ENCODE measurements around the gene WNT11. TPM values are rescaled to one million over a fixed set of nuclear protein-coding genes. Genes with fewer than 3 reads are reported as not detected.

The WNT11 gene
- total RNA-seq, 2 experiments from 2014 or later, result not detected

DNA sequence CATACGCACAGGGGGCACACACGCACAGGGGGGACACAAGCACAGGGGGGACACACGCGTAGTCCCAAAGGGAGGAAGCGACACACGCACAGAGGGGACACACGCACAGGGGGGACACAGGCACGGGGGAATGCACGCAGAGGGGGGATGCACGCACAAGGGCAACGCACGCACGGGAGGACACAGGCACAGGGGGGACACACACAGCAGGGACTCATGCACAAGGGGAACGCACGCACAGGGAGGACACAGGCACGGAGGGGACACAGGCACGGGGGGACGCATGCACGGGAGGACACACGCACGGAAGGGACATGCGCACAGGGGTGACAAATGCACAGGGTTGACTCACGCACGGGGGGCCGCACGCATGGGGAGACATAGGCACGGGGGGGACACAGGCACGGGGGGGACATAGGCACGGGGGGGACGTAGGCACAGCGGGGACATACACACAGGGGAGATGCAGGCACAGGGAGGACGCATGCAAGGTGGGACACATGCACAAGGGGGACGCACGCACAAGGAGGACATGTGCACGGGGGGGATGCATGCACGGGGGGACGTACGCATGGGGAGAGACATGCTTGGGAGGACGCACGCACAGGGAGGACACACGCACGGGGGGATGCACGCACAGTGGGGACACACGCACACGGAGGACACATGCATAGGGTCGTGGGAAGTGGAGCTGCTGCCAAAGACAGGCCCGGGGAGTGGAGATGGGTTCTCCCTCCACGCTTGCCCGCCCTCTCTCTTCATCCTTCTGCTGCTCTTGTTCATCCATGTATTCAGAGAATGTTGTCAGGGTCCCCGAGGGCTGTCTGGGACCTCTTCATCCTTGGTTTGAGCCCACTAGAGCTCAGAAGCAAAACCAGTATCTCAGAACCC is 41.2 kb downstream of the WNT11 start:
- Mint-ChIP-seq H3K27ac (no peak overlapping the region), H3K4me1 (no peaks in the 10 kb centered on the region), H3K36me3 (ENCODE audit: low read depth) (no peaks in the 10 kb centered on the region), H3K9me3 (ENCODE audit: low read depth) (no peaks in the 10 kb centered on the region), H3K27me3 (no peaks in the 10 kb centered on the region), H3K4me3 (no peak overlapping the region)
- no peak for DNase-seq
- CTCF ChIA-PET, result no interaction called here
- POLR2A ChIA-PET, result no interaction called here
- no peak for ATAC-seq
- intact Hi-C loops (cut with DNase I, micrococcal nuclease), result no loop called here

DNA sequence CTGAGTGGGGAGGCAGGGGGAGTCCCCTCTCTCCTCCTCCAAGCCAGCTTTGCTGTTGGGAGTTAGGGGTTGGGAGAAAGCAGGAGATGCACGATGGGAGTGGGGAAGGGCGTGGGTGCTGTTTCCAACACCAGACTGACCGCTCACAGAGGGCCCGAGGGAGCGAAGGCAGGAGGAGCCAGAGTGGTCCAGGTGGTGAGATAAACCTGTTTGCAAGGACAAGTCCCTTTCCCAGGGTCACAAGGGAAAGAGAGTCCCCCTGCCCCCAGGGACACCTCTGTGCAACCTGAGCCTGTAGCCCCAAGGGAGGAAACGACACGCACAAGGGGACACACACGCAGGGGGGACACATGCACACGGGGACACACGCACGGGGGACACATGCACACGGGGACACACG is 42.2 kb downstream of the WNT11 start:
- Mint-ChIP-seq H3K9me3 (ENCODE audit: low read depth) (no peaks in the 10 kb centered on the region), H3K36me3 (ENCODE audit: low read depth) (no peaks in the 10 kb centered on the region), H3K27ac (no peak overlapping the region), H3K27me3 (no peaks in the 10 kb centered on the region), H3K4me1 (no peaks in the 10 kb centered on the region), H3K4me3 (no peak overlapping the region)
- ChIA-PET CTCF (interaction anchor here (0.6 kb wide), 1 partner anchor 1177 kb away, joined by 3 read pairs; no protein-coding TSS in a partner anchor), POLR2A (no interaction called here)
- ATAC-seq, result no peak
- DNase-seq, result no peak
- intact Hi-C loops (cut with DNase I, micrococcal nuclease), result no loop called here

DNA sequence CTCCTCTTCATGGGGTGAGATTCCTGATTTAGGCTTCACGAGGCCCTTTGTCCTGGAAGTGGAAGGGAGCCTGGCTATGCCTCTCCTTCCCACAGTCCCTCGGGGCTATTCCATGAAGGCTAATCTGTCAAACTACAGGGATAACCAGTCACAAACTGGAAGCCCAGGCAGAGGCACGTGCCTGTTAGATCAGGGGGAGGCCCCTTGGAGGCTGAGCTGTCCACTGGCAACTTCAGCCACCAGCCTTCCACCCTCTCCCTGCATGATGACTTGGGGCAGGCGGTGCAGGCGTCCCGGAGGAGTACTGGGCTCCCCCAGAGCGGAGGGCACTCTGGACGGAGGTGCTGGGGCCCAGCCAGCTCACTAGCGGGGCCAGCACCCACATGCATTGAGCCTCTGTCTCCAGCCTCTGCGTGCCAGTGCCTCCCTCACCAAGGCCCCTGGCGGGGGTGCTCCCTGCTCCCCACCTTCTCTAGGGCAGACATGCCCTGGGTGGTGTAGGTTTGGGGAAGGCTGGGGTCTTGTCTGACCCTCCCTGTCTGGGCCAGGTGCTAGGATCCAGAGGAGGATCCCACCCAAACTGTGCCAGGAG is 42.9 kb downstream of the WNT11 start:
- Mint-ChIP-seq H3K9me3 (ENCODE audit: low read depth) (no peaks in the 10 kb centered on the region), H3K27ac (no peak overlapping the region), H3K4me3 (no peak overlapping the region), H3K4me1 (no peaks in the 10 kb centered on the region), H3K36me3 (ENCODE audit: low read depth) (no peaks in the 10 kb centered on the region), H3K27me3 (no peaks in the 10 kb centered on the region)
- POLR2A ChIA-PET, result no interaction called here
- intact Hi-C loops (cut with DNase I, micrococcal nuclease), result no loop called here
- CTCF ChIA-PET, result interaction anchor here (0.6 kb wide), 1 partner anchor 1178 kb away, joined by 3 read pairs; no protein-coding TSS in a partner anchor
- DNase-seq, result no peak
- no peak for ATAC-seq

DNA sequence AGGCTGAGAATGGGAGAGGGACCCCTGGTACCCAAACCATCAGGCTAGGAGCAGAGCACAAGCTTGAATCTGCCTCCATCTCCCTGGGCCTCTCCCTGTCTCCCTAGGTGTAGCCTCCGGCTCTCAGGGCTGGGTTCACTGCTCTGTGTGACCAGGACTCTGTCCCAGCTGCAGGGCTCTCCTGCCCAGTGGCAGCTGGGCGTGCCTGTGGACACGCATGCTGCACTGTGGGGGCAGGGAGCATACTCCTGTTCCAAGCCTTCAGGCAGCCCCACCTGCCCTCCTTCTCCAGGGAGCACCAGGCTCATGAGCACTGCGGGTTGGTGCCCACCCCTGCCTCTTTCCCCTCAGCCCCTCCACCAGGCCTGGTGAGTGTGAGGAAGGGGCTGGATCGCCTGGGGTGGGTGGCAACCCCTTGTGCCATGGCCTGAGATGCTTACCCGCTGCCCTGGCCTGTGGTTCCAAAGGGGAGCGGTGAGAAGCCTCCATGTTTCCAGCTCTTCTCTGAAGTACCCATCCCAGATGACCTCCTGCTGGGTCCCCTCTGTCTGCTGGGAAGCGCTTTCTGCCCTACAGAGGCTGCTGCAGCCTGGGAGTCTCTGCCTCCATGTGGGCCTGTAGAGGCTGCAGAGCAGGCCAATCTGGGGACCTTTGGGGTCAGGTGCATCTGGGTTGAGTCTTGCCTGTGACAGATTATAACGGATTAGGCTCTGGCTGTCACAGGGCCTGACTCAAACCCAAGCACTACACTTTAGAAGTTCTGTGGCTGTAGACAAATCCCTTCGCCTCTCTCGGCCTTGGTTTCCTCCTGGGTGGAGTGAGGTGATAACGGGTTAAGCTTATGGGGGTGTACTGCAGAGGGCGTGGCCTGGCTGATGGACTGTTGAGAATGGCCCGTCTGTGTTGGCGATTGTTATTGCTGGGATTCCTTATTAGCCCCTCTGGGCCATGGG is 43.7 kb downstream of the WNT11 start:
- ChIA-PET POLR2A (no interaction called here), CTCF (interaction anchor here (1.2 kb wide), 1 partner anchor 10 kb away, joined by 11 read pairs; no protein-coding TSS in a partner anchor)
- Mint-ChIP-seq H3K4me1 (no peaks in the 10 kb centered on the region), H3K27me3 (no peaks in the 10 kb centered on the region), H3K4me3 (no peak overlapping the region), H3K9me3 (ENCODE audit: low read depth) (no peaks in the 10 kb centered on the region), H3K36me3 (ENCODE audit: low read depth) (no peaks in the 10 kb centered on the region), H3K27ac (no peak overlapping the region)
- DNase-seq, result no peak
- intact Hi-C loops (cut with DNase I, micrococcal nuclease), result no loop called here
- no peak for ATAC-seq

DNA sequence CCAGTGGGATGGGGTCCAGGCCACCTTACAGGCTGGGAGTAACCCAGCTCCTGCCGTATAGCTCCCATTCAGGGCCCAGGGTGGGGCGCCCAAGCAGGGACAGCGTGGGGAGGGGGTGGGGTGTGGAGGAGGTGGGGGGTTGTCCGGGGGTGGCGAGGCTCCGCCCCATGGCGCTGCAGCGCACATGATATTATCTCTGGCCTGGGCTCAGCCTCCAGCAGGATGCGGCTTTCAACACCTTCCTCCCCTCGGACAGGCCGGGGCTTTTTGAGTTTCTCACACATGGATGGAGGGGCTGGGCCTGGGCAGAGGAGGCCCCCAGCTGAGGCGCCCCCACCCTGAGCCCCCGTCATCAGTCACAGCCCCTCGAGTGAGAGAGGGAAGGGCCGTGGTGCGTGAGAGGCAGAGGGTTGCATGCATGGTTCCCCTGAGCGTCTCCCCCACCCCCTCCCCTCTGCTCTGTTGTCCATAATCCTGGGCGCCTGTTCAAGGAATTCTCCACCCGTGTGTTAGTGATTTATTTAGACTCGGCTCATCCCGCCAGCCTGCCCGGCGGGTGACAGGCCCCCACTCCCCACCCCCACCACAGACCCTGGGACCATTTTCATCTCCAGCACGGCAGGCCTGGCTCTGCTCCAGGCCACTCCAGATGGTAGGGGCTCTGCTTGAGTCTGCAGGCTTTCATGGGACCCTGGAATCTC is 44.9 kb downstream of the WNT11 start:
- Mint-ChIP-seq H3K27ac (no peak overlapping the region), H3K4me3 (no peak overlapping the region), H3K36me3 (ENCODE audit: low read depth) (no peaks in the 10 kb centered on the region), H3K4me1 (no peaks in the 10 kb centered on the region), H3K9me3 (ENCODE audit: low read depth) (no peaks in the 10 kb centered on the region), H3K27me3 (peaks cover 2% of the 10 kb centered on the region)
- ChIA-PET CTCF (interaction anchor here (0.9 to 1.2 kb wide), 2 partner anchors 9 kb away, joined by 3 to 11 read pairs; no protein-coding TSS in a partner anchor), POLR2A (no interaction called here)
- intact Hi-C loops (cut with DNase I, micrococcal nuclease), result no loop called here
- ATAC-seq (no peak), DNase-seq (no peak)

DNA sequence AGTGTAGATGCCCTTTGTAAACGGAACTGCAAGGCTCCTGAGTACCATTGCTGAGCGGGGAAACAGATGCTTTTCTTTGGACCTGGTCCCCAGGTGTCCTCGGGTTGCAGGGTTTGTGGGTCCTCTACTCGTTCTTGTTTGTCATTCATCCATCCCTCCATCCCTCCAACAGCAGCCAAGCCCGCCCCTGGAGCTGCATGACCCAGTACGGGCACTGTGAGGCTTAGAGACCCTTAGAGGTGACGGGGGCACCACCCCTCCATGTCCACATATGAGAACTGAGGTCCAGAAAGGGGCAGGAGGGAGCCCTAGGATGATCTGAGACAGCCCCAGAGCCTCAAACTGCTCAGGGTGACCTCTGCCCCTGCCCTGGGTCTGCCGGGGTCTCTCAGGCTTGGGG is 45.4 kb downstream of the WNT11 start:
- Mint-ChIP-seq H3K9me3 (ENCODE audit: low read depth) (no peaks in the 10 kb centered on the region), H3K4me3 (no peak overlapping the region), H3K4me1 (no peaks in the 10 kb centered on the region), H3K36me3 (ENCODE audit: low read depth) (no peaks in the 10 kb centered on the region), H3K27me3 (peaks cover 2% of the 10 kb centered on the region), H3K27ac (no peak overlapping the region)
- intact Hi-C loops (cut with DNase I, micrococcal nuclease), result no loop called here
- DNase-seq (no peak), ATAC-seq (no peak)
- POLR2A ChIA-PET, result no interaction called here
- CTCF ChIA-PET, result interaction anchor here (0.9 kb wide), 1 partner anchor 9 kb away, joined by 3 read pairs; no protein-coding TSS in a partner anchor

DNA sequence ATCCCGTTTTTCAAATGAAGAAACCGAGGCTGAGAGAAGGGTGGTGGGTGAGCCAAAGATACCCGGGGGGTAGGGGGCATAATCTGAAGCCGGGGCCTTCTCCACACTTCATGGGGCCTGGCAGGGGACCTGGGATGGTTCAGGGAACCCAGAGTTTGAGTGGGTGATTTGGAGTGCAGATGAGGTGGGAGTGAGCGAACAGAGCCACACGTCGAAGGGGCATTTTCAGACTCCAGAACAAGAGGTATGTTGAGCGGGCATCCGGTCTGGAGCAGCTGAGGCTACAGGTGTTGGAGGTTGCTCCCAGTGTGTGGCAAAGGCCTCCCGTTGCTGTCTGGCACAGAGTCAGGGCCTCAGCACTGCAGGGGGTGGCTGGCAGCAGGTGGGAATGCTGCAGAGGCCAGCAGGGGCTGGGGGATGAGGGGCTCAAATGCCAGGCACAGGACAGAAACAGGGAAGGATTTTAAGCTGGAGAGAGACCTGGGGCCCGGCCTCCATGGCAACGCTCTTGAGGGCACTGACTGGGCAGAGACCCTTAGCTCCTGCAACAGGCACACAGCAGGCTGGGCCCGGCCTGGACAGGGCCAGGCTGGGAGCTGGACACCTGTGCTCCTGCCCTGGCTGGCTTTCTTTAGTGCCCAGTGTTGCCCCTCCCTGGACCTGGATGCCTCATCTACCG is 46.2 kb downstream of the WNT11 start:
- Mint-ChIP-seq H3K4me1 (no peaks in the 10 kb centered on the region), H3K27ac (no peak overlapping the region), H3K9me3 (ENCODE audit: low read depth) (no peaks in the 10 kb centered on the region), H3K27me3 (peaks cover 2% of the 10 kb centered on the region), H3K4me3 (no peak overlapping the region), H3K36me3 (ENCODE audit: low read depth) (no peaks in the 10 kb centered on the region)
- ChIA-PET CTCF (interaction anchor here (0.9 kb wide), 1 partner anchor 8 kb away, joined by 3 read pairs; no protein-coding TSS in a partner anchor), POLR2A (interaction anchor here (0.5 kb wide), 1 partner anchor 116 kb away, joined by 4 read pairs; no protein-coding TSS in a partner anchor)
- ATAC-seq (no peak), DNase-seq (no peak)
- intact Hi-C loops (cut with DNase I, micrococcal nuclease), result no loop called here

DNA sequence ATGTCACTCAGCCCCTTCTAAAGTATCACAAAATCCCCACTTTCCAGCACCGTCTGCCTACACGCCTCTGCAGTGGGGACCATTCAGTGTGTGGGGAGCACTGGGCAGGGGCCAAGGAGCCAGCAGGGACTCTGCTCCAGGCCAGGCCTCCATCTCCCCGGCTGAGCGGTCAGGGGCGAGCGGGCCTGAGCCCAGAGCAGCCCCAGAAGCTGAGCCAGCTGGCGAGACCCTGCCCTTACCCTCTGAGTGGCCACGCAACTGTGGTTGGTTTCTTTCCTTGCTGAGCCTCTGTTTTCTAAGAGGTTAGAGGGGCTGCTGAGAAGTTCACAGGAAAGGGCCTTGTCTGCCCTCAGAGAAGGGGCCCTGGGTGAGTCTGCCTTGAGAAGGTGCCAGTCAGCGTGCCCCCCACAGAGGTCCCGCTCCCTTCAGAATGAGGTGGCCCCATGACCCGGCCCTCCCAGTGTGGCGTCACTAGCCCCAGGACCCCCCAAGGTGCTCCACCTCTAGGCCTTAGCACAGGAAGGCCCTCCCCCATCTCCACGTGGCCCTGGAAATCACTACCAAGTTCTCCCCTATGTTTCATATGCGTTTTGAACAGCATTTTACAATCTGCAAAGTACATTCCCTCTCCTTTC is 46.9 kb downstream of the WNT11 start:
- no peaks in the 10 kb centered on the region for H3K4me1 Mint-ChIP-seq
- intact Hi-C loops (cut with DNase I, micrococcal nuclease), result no loop called here
- POLR2A ChIA-PET, result no interaction called here
- no peak overlapping the region for H3K27ac Mint-ChIP-seq
- no peaks in the 10 kb centered on the region for H3K9me3 Mint-ChIP-seq (ENCODE audit: low read depth)
- DNase-seq, result no peak
- ATAC-seq, result no peak
- H3K4me3 Mint-ChIP-seq, result no peak overlapping the region
- CTCF ChIA-PET, result no interaction called here
- H3K27me3 Mint-ChIP-seq, result peaks cover 2% of the 10 kb centered on the region
- no peaks in the 10 kb centered on the region for H3K36me3 Mint-ChIP-seq (ENCODE audit: low read depth)

DNA sequence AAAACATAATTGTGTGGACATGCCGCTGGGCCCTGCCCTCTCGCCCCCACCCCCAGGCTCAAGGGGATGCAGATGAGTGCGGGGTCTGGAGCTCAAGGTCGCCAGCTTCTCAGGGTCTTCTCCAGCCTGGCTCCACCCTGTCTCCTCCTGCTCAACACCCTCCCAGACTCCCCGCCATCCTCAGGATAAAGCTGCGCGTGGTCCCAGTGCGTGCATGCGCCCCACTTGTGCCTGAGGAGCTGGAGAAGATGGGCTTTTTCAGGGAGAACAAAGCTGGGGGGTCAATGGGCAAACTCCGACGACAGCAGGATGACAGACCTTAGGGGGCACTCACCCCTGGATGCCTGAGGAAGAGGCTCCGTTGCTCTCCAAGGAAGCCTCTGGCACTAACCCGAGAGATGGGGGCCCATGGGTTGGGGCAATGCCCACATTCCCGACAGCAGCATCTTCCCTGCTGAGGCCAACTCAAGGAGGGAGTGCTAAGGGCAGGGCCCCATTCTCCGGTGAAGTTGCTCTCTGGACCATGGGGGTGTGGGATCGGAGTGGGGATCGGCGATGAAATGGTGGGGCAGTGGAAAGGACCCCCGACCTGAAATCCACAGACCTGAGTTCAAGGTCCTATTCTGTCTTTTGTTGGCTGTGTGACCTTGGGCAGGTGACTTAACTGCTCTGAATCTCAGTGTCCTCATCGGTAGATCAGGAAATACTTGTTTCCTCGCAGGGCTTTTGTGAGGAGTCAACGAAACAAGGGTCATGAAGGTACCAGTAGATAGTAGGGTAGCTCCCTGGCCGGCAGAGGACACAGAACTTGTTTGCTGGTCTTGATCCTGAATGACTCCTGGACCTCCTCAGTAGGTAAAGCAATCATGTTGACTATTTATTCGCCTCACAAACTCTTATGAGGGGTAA is 47.7 kb downstream of the WNT11 start:
- POLR2A ChIA-PET, result no interaction called here
- Mint-ChIP-seq H3K36me3 (ENCODE audit: low read depth) (no peaks in the 10 kb centered on the region), H3K4me3 (no peak overlapping the region), H3K4me1 (no peaks in the 10 kb centered on the region), H3K27me3 (peaks cover 2% of the 10 kb centered on the region), H3K9me3 (ENCODE audit: low read depth) (no peaks in the 10 kb centered on the region), H3K27ac (no peak overlapping the region)
- intact Hi-C loops (cut with DNase I, micrococcal nuclease), result no loop called here
- DNase-seq (no peak), ATAC-seq (no peak)
- CTCF ChIA-PET, result no interaction called here

DNA sequence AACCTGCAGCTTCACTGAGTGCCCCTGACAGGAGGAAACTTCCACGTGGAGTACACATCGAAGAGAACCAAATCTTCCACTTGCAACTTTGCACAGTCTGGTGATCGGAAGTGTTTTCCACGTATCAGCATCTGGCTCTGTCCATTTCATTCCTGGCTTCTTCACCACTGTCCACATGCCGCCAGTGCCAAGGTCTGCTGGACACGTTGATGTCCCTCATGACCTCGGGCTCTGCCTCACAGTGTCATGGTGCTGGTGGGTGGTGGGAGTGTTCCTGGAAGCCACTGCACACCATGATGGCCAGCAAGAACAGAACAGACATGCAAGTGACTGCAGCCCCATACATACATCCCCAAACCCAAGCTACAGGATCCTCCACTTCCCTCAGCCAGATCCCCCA is 48.4 kb downstream of the WNT11 start:
- intact Hi-C loops (cut with DNase I, micrococcal nuclease), result no loop called here
- Mint-ChIP-seq H3K9me3 (ENCODE audit: low read depth) (no peaks in the 10 kb centered on the region), H3K27me3 (peaks cover 8% of the 10 kb centered on the region), H3K4me1 (peaks cover 6% of the 10 kb centered on the region), H3K36me3 (ENCODE audit: low read depth) (no peaks in the 10 kb centered on the region), H3K27ac (no peak overlapping the region), H3K4me3 (no peak overlapping the region)
- DNase-seq (no peak), ATAC-seq (no peak)
- ChIA-PET CTCF (no interaction called here), POLR2A (no interaction called here)

All from activated CD4-positive, alpha-beta T cell treated with anti-CD3 and anti-CD28 coated beads for 36 hours (primary cell).